Neural cell (in vitro differentiated cells): ENCODE results near the gene C4BPA. TPM values are rescaled to one million over a fixed set of nuclear protein-coding genes. Genes with fewer than 3 reads are reported as not detected.

Source experiments
- H2AFZ ChIP-seq: fragments of 200-600, 300-800 bp; sonication (generic), shearing (Covaris generic); 2 replicates; pipeline ENCODE4 v1.6.0; 2014; ENCODE audit warnings: low read depth, mild to moderate bottlenecking, antibody characterized with exemption, low read length, moderate library complexity
- H3F3A ChIP-seq: fragments of 200-600 bp; shearing (Covaris generic); 2 replicates; pipeline ENCODE4 v1.6.1; 2016; ENCODE audit warnings: mild to moderate bottlenecking, moderate library complexity, mixed read lengths, antibody characterized with exemption, low read length; ENCODE audit not compliant: insufficient read depth, poor library complexity, severe bottlenecking
- H3K27ac ChIP-seq: fragments of 200-600, 300-800 bp; sonication (generic), shearing (Covaris generic); 2 replicates; pipeline ENCODE4 v1.5.1; 2014; ENCODE audit warnings: mild to moderate bottlenecking, low read length, moderate library complexity
- H3K27me3 ChIP-seq: fragments of 300-800, 200-600 bp; sonication (generic), shearing (Covaris generic); 2 replicates; pipeline ENCODE4 v1.6.0; 2014; ENCODE audit warnings: mild to moderate bottlenecking, low read depth, low read length, moderate library complexity; ENCODE audit not compliant: insufficient read depth
- H3K36me3 ChIP-seq: fragments of 300-800, 200-600 bp; sonication (generic), shearing (Covaris generic); 2 replicates; pipeline ENCODE4 v1.5.1; 2014; ENCODE audit warnings: mild to moderate bottlenecking, antibody characterized with exemption, low read length, moderate library complexity; ENCODE audit not compliant: insufficient read depth
- H3K4me2 ChIP-seq: fragments of 300-800, 200-600 bp; sonication (generic), shearing (Covaris generic); 2 replicates; pipeline ENCODE4 v1.6.0; 2014; ENCODE audit warnings: mild to moderate bottlenecking, low read length
- H3K4me3 ChIP-seq: fragments of 300-800, 200-600 bp; sonication (generic), shearing (Covaris generic); 2 replicates; pipeline ENCODE4 v1.5.1; 2014; ENCODE audit warnings: mild to moderate bottlenecking, low read length, moderate library complexity
- H3K79me2 ChIP-seq: fragments of 200-600 bp; shearing (Covaris generic); replicated peaks from 2 replicates; pipeline ENCODE4 v1.6.0; 2014; ENCODE audit warnings: mild to moderate bottlenecking, low read length, moderate library complexity; ENCODE audit not compliant: insufficient read depth
- H3K9ac ChIP-seq: fragments of 300-800, 200-600 bp; sonication (generic), shearing (Covaris generic); 2 replicates; pipeline ENCODE4 v1.6.1; 2016; ENCODE audit warnings: mild to moderate bottlenecking, low read length, mixed read lengths
- H3K9me2 ChIP-seq: fragments of 200-600 bp; shearing (Covaris generic); 2 replicates; pipeline ENCODE4 v1.6.1; 2016; ENCODE audit warnings: mild to moderate bottlenecking, low read length, mixed read lengths; ENCODE audit not compliant: insufficient read depth
- H3K9me3 ChIP-seq: fragments of 200-600, 300-800 bp; sonication (generic), shearing (Covaris generic); 2 replicates; pipeline ENCODE4 v1.6.1; 2016; ENCODE audit warnings: mild to moderate bottlenecking, mixed run types, low read length, moderate library complexity, mixed read lengths
- H4K20me1 ChIP-seq: fragments of 200-600 bp; shearing (Covaris generic); 2 replicates; pipeline ENCODE4 v1.6.1; 2016; ENCODE audit warnings: mild to moderate bottlenecking, mixed run types; ENCODE audit not compliant: insufficient read depth
- EP300 ChIP-seq: fragments of 450-650 bp; conservative IDR thresholded peaks from 2 replicates; pipeline ENCODE4 v1.6.1; 2014; ENCODE audit warnings: antibody characterized with exemption, mild to moderate bottlenecking, moderate library complexity; ENCODE audit not compliant: poor library complexity, severe bottlenecking
- EZH2 ChIP-seq: fragments of 200-600, 300-800 bp; shearing (Covaris generic), sonication (generic); IDR thresholded peaks from 2 replicates; pipeline ENCODE4 v1.6.1; 2014; ENCODE audit warnings: antibody characterized with exemption, low read length, borderline replicate concordance, mild to moderate bottlenecking; ENCODE audit not compliant: insufficient read depth, poor library complexity, severe bottlenecking
- RAD21 ChIP-seq: fragments of 450-650 bp; conservative IDR thresholded peaks from 2 replicates; pipeline ENCODE4 v1.6.1; 2014; ENCODE audit warnings: antibody characterized with exemption, mild to moderate bottlenecking, moderate library complexity
- TAF1 ChIP-seq: IDR thresholded peaks from 2 replicates; pipeline ENCODE4 v1.6.1; 2012; ENCODE audit warnings: low read depth
- polyA plus RNA-seq: library from polyadenylated mRNA; depleted of rRNA; stranded (reverse); fragments of >200 nt; gene quantifications from 2 replicates; pipeline ENCODE4 v1.2.3, GENCODE V29; 2014
- TF ChIP-seq, protein P1 (sequence below): fragments of 450-650 bp; IDR thresholded peaks from 2 replicates; pipeline ENCODE4 v1.5.1; 2014; ENCODE audit warnings: antibody characterized with exemption, mild to moderate bottlenecking, moderate library complexity; ENCODE audit not compliant: poor library complexity, severe bottlenecking
- TF ChIP-seq, protein P2 (sequence below): IDR thresholded peaks from 2 replicates; pipeline ENCODE4 v1.6.1; 2012; ENCODE audit warnings: borderline replicate concordance

Gene C4BPA
- polyA plus RNA-seq, 1 donor from 2014 or later = not detected

DNA sequence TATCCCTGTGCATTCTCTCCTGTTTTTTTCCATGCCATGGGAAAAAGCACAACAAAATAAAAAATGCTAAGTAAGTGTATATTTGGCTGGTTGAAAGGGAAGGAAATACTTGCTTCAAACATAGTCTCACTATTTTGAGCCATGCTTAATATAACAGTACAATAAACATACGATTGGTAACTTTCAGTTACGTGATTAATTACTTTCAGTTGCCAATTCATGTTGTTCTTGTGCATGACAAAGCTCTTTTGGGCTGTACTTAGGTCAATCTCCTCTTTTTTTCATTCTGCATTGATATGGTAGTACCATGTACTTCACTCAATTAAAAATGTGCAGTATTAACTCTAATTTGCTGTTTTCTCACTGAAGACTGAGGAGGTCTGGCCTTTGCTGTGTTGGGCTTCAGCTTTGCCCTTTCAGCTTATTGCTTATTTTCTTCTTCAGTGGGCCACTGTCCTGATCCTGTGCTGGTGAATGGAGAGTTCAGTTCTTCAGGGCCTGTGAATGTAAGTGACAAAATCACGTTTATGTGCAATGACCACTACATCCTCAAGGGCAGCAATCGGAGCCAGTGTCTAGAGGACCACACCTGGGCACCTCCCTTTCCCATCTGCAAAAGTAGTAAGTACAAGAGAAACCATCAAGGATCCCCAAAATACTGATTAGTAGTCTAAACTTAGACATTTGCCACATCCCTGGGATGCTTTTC, 12.7 kb upstream of the C4BPA start:
- H3K9me2 ChIP-seq = no peaks in the 10 kb centered on the region
- no peaks in the 10 kb centered on the region for H3K36me3 ChIP-seq
- no peaks in the 10 kb centered on the region for H3K79me2 ChIP-seq
- no peaks in the 10 kb centered on the region for H3K9me3 ChIP-seq
- no peaks in the 10 kb centered on the region for H3K27me3 ChIP-seq
- no peak overlapping the region for H3K4me3 ChIP-seq
- TF ChIP-seq EZH2 (no peak), EP300 (no peak), RAD21 (no peak)
- TF ChIP-seq, protein P1, sequence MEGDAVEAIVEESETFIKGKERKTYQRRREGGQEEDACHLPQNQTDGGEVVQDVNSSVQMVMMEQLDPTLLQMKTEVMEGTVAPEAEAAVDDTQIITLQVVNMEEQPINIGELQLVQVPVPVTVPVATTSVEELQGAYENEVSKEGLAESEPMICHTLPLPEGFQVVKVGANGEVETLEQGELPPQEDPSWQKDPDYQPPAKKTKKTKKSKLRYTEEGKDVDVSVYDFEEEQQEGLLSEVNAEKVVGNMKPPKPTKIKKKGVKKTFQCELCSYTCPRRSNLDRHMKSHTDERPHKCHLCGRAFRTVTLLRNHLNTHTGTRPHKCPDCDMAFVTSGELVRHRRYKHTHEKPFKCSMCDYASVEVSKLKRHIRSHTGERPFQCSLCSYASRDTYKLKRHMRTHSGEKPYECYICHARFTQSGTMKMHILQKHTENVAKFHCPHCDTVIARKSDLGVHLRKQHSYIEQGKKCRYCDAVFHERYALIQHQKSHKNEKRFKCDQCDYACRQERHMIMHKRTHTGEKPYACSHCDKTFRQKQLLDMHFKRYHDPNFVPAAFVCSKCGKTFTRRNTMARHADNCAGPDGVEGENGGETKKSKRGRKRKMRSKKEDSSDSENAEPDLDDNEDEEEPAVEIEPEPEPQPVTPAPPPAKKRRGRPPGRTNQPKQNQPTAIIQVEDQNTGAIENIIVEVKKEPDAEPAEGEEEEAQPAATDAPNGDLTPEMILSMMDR = no peak
- H3F3A ChIP-seq = no peaks in the 10 kb centered on the region
- no peak overlapping the region for H3K27ac ChIP-seq
- no peak overlapping the region for H2AFZ ChIP-seq
- H3K9ac ChIP-seq = no peak overlapping the region
- no peak overlapping the region for H3K4me2 ChIP-seq
- H4K20me1 ChIP-seq = no peaks in the 10 kb centered on the region

DNA sequence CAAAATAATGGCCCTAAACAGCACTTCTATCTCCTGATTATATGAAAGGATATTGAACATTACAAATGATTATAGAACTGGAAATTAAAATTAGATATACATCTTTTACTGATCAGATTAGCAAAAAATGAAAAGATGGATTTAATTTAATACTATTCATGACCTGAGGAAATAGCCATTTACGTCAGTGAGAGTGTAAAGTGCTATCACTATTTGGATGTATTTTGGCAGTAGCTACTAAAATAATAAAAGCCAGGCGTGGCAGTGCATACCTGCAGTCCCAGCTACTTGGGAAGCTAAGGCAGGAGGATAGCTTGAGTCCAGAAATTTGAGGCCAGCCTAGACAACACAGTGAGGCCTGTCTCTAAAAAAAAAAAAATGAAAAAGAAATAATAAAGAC, 10.1 kb upstream of the C4BPA start:
- Histone ChIP-seq H3K79me2 (no peaks in the 10 kb centered on the region), H4K20me1 (no peaks in the 10 kb centered on the region), H3K27me3 (no peaks in the 10 kb centered on the region), H3K9me3 (no peaks in the 10 kb centered on the region), H2AFZ (no peak overlapping the region), H3K27ac (no peak overlapping the region), H3K36me3 (no peaks in the 10 kb centered on the region), H3K9ac (no peak overlapping the region), H3F3A (no peaks in the 10 kb centered on the region), H3K4me3 (no peak overlapping the region), H3K9me2 (no peaks in the 10 kb centered on the region), H3K4me2 (no peak overlapping the region)
- TF ChIP-seq, protein P1 = no peak
- TF ChIP-seq TAF1 = no peak
- TF ChIP-seq, protein P2, sequence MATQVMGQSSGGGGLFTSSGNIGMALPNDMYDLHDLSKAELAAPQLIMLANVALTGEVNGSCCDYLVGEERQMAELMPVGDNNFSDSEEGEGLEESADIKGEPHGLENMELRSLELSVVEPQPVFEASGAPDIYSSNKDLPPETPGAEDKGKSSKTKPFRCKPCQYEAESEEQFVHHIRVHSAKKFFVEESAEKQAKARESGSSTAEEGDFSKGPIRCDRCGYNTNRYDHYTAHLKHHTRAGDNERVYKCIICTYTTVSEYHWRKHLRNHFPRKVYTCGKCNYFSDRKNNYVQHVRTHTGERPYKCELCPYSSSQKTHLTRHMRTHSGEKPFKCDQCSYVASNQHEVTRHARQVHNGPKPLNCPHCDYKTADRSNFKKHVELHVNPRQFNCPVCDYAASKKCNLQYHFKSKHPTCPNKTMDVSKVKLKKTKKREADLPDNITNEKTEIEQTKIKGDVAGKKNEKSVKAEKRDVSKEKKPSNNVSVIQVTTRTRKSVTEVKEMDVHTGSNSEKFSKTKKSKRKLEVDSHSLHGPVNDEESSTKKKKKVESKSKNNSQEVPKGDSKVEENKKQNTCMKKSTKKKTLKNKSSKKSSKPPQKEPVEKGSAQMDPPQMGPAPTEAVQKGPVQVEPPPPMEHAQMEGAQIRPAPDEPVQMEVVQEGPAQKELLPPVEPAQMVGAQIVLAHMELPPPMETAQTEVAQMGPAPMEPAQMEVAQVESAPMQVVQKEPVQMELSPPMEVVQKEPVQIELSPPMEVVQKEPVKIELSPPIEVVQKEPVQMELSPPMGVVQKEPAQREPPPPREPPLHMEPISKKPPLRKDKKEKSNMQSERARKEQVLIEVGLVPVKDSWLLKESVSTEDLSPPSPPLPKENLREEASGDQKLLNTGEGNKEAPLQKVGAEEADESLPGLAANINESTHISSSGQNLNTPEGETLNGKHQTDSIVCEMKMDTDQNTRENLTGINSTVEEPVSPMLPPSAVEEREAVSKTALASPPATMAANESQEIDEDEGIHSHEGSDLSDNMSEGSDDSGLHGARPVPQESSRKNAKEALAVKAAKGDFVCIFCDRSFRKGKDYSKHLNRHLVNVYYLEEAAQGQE = no peak
